Ovary (tissue), 3 donors: ENCODE results near the gene PLCE1.

ENCODE experiments used
- POLR2A ChIP-seq: fragments of 450-650 bp; IDR thresholded peaks from one replicate; pipeline ENCODE4 v1.6.1; 2017; ENCODE audit warnings: antibody characterized with exemption, mild to moderate bottlenecking, moderate library complexity
- TF ChIP-seq, protein P1 (sequence below), 3 donors: fragments of 450-650 bp in 2 of 3; fragments of 200-600 bp in 1 of 3; IDR thresholded peaks; one replicate each; pipeline versions ENCODE4 v1.5.1 to v1.8.0; 2016 to 2022; ENCODE audit warnings: antibody characterized with exemption in 3 of 3, mild to moderate bottlenecking in 1 of 3
- donor health status: DM: no; HTN: no; CAD: no.

GRCh38 chr10:93947055-93947454, 46.7 kb upstream of the PLCE1 start:
- TF ChIP-seq, protein P1, sequence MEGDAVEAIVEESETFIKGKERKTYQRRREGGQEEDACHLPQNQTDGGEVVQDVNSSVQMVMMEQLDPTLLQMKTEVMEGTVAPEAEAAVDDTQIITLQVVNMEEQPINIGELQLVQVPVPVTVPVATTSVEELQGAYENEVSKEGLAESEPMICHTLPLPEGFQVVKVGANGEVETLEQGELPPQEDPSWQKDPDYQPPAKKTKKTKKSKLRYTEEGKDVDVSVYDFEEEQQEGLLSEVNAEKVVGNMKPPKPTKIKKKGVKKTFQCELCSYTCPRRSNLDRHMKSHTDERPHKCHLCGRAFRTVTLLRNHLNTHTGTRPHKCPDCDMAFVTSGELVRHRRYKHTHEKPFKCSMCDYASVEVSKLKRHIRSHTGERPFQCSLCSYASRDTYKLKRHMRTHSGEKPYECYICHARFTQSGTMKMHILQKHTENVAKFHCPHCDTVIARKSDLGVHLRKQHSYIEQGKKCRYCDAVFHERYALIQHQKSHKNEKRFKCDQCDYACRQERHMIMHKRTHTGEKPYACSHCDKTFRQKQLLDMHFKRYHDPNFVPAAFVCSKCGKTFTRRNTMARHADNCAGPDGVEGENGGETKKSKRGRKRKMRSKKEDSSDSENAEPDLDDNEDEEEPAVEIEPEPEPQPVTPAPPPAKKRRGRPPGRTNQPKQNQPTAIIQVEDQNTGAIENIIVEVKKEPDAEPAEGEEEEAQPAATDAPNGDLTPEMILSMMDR (IDR thresholded peaks at IDR 0.05): no peak
- TF ChIP-seq POLR2A: no peak
